ENCODE data around the gene MRPL20. TPM values are rescaled to one million over a fixed set of nuclear protein-coding genes. Genes with fewer than 3 reads are reported as not detected.

Gene MRPL20
- total RNA-seq, 1 experiment from 2014 or later: 110 TPM

DNA sequence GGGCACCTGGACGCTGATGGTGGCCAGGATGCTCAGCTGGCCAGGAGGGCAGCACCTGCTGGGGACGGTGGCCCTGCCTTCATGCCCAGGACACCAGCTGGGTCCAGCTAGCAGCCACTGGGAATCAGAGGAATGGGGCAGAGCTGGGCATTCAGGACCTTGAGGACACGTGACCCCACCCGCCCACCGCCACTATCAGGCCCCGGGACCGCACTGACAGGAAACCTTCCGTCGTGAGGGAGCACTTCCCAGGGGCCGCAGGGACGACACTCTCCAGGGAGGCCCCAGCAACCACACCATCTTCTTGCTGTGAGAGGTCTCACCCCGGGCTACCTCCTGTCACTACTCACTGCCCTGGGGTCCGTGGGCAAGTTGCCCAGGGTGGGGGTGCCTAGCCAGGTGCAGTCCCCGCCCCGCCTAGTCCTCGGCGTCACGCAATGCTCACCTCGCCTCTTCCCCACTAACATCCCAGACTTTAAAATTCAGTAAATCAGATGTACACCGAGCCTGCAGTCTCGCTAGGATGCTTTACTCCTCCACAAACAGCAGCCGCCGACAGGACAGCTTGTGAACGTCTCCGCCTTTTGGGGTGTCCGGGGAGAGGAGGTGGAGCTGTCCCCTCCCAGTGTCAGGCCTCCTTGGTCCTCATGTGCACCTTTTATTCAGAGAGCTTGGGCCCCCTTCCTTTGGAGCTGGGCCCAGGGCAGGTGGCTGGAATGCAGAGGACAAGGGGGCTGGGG is 33.3 kb upstream of the MRPL20 start:
- H3K9me3 Mint-ChIP-seq (ENCODE audit: unreplicated experiment): no peaks in the 10 kb centered on the region
- TSS peak; percentile 31 for BruUV-seq (replicated peaks)
- Histone ChIP-seq H3K4me1 (peaks cover 18% of the 10 kb centered on the region), H3K4me3 (ENCODE audit: low read depth, low read length) (no peak overlapping the region), H3K9me3 (no peaks in the 10 kb centered on the region), H3K27me3 (replicated peaks; ENCODE audit: control insufficient read depth, insufficient read depth, low read length) (no peaks in the 10 kb centered on the region), H3K36me3 (ENCODE audit: control insufficient read depth, insufficient read depth, low read length) (no peaks in the 10 kb centered on the region)
- no peaks in the 10 kb centered on the region for H3K4me1 Mint-ChIP-seq (ENCODE audit: low read depth, unreplicated experiment)
- POLR2A ChIA-PET: interaction anchor here (0.9 kb wide), 1 partner anchor 41 kb away, joined by 4 read pairs; the partner anchor contains the start of gene CCNL2
- TF ChIP-seq CTCF (IDR thresholded peaks at IDR 0.05; ENCODE audit: insufficient read depth in 1 of 2, low read depth in 1 of 2, low read length in 1 of 2, severe bottlenecking in 1 of 2, unreplicated experiment in 1 of 2): no peak
- no peak overlapping the region for H3K4me3 Mint-ChIP-seq (ENCODE audit: unreplicated experiment)
- no peak overlapping the region for H3K27ac Mint-ChIP-seq (ENCODE audit: unreplicated experiment)
- H3K27me3 Mint-ChIP-seq (ENCODE audit: insufficient read depth, unreplicated experiment): no peaks in the 10 kb centered on the region
- DNase-seq: no peak
- peaks cover 11% of the 10 kb centered on the region for H3K36me3 Mint-ChIP-seq (ENCODE audit: insufficient read depth, unreplicated experiment)
- intact Hi-C loops (cut with micrococcal nuclease; ENCODE audit: unreplicated experiment): loop anchor here (2.0 kb wide), 1 partner anchor 42 kb away; the partner anchor contains the start of gene CCNL2
- CTCF ChIA-PET: interaction anchor here (0.8 kb wide), 1 partner anchor 18 kb away, joined by 4 read pairs; no protein-coding TSS in a partner anchor

DNA sequence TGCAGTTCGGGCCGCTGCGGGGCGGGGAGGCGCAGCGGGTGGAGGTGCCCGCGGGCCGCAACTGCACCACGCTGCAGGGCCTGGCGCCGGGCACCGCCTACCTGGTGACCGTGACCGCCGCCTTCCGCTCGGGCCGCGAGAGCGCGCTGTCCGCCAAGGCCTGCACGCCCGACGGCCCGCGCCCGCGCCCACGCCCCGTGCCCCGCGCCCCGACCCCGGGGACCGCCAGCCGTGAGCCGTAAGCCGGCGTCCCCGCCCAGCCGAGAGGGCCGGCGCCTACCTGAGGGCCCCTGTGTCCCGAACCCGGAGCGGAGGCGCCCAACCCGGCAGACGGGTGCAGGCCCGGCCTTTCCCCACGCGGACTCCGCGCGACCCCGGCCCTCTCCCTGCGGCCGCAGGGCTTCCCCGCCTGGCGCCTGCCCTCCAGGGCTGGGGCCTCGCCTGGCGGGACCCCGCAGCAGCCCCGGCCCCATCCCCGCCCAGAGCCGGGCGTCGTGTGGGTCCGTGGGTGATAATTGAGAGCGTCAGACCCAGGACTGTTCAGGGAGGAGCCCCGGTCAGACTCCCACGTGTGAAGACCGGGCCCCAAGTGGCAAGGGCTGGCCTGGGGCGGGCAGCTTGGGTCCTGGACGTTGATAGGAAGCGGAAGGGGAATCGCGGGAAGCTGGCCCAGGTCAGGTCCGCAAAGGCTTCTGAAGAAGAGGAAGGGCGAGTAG is 32.6 kb upstream of the MRPL20 start:
- ChIA-PET POLR2A (no interaction called here), CTCF (no interaction called here)
- no peaks in the 10 kb centered on the region for H3K27me3 Mint-ChIP-seq (ENCODE audit: insufficient read depth, unreplicated experiment)
- no TSS peak for BruUV-seq (replicated peaks)
- H3K4me1 ChIP-seq: peaks cover 25% of the 10 kb centered on the region
- no peak overlapping the region for H3K27ac Mint-ChIP-seq (ENCODE audit: unreplicated experiment)
- peaks cover 17% of the 10 kb centered on the region for H3K36me3 Mint-ChIP-seq (ENCODE audit: insufficient read depth, unreplicated experiment)
- DNase-seq: no peak
- no peaks in the 10 kb centered on the region for H3K9me3 Mint-ChIP-seq (ENCODE audit: unreplicated experiment)
- no peak for TF ChIP-seq CTCF (IDR thresholded peaks at IDR 0.05; ENCODE audit: insufficient read depth in 1 of 2, low read depth in 1 of 2, low read length in 1 of 2, severe bottlenecking in 1 of 2, unreplicated experiment in 1 of 2)
- no peaks in the 10 kb centered on the region for H3K27me3 ChIP-seq (replicated peaks; ENCODE audit: control insufficient read depth, insufficient read depth, low read length)
- no peaks in the 10 kb centered on the region for H3K9me3 ChIP-seq
- H3K4me3 Mint-ChIP-seq (ENCODE audit: unreplicated experiment): no peak overlapping the region
- intact Hi-C loops (cut with micrococcal nuclease; ENCODE audit: unreplicated experiment): loop anchor here (2.0 kb wide), 1 partner anchor 41 kb away; the partner anchor contains the start of gene CCNL2
- no peaks in the 10 kb centered on the region for H3K36me3 ChIP-seq (ENCODE audit: control insufficient read depth, insufficient read depth, low read length)
- H3K4me1 Mint-ChIP-seq (ENCODE audit: low read depth, unreplicated experiment): no peaks in the 10 kb centered on the region
- no peak overlapping the region for H3K4me3 ChIP-seq (ENCODE audit: low read depth, low read length)

DNA sequence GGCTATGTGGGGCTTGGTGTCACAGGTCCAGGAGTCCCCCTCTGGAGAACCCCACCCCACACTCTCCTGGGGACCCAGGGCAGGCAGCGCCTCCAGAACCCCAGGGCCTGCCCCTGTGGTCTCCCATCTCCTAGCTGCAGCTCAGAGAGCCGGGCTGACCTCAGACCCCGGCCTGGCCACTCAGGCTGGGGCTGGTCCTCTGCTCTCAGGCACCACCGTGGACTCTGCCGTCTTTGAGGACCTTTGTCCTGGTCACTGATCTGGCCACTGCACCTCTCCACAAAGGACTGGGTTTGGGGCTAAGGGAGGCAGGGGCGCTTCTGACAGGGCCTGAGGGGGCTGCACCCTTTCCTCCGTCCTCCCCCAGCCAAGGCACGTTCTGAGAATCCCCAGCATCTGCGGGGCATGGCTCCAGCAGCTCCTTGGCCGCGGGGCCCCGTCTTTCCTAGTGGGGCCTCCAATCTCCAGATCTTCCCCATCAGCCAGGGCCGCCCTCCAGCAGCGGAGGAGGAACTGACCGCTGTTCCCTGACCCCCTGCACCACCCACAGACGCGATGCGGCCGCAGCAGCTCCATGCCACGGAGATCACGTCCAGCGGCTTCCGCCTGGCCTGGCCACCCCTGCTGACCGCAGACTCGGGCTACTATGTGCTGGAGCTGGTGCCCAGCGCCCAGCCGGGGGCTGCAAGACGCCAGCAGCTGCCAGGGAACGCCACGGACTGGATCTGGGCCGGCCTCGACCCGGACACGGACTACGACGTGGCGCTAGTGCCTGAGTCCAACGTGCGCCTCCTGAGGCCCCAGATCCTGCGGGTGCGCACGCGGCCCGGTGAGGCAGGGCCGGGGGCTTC is 31.7 kb upstream of the MRPL20 start:
- Histone ChIP-seq H3K36me3 (ENCODE audit: control insufficient read depth, insufficient read depth, low read length) (no peaks in the 10 kb centered on the region), H3K4me3 (ENCODE audit: low read depth, low read length) (no peak overlapping the region), H3K9me3 (no peaks in the 10 kb centered on the region), H3K27me3 (replicated peaks; ENCODE audit: control insufficient read depth, insufficient read depth, low read length) (no peaks in the 10 kb centered on the region), H3K4me1 (peaks cover 35% of the 10 kb centered on the region)
- no TSS peak for BruUV-seq (replicated peaks)
- peaks cover 14% of the 10 kb centered on the region for H3K36me3 Mint-ChIP-seq (ENCODE audit: insufficient read depth, unreplicated experiment)
- intact Hi-C loops (cut with micrococcal nuclease; ENCODE audit: unreplicated experiment): no loop called here
- H3K27me3 Mint-ChIP-seq (ENCODE audit: insufficient read depth, unreplicated experiment): no peaks in the 10 kb centered on the region
- no peaks in the 10 kb centered on the region for H3K9me3 Mint-ChIP-seq (ENCODE audit: unreplicated experiment)
- TF ChIP-seq CTCF (IDR thresholded peaks at IDR 0.05; ENCODE audit: insufficient read depth in 1 of 2, low read depth in 1 of 2, low read length in 1 of 2, severe bottlenecking in 1 of 2, unreplicated experiment in 1 of 2): no peak
- POLR2A ChIA-PET: interaction anchor here (1.0 kb wide), 1 partner anchor 63 kb away, joined by 6 read pairs; the partner anchor contains the start of gene AURKAIP1
- H3K4me1 Mint-ChIP-seq (ENCODE audit: low read depth, unreplicated experiment): no peaks in the 10 kb centered on the region
- H3K4me3 Mint-ChIP-seq (ENCODE audit: unreplicated experiment): no peak overlapping the region
- no peak overlapping the region for H3K27ac Mint-ChIP-seq (ENCODE audit: unreplicated experiment)
- CTCF ChIA-PET: no interaction called here
- no peak for DNase-seq
